ENCODE results near the gene CCDC6.

Gene CCDC6

DNA sequence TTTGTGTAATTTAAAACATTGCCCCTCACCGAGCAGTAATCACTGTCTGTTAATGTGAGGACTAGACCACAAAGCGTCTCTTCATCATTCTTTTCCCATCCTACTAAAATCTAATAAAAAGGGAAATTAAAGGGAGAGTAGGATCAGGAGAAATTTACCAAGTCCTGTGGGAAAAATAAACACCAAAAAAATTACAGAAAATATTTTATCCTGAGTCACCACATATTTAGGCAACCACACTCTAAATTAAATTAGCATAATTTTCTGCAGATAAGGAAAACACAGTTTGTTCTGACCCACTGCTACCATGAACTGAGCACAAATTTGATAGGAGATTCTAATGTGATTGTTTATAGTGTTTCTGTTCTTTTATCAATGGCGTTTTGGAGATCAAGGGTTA is 49.3 kb downstream of the CCDC6 start:
- DNase-seq (ENCODE audit: insufficient read length, low spot score) (no peak), FAIRE-seq (no peak)

DNA sequence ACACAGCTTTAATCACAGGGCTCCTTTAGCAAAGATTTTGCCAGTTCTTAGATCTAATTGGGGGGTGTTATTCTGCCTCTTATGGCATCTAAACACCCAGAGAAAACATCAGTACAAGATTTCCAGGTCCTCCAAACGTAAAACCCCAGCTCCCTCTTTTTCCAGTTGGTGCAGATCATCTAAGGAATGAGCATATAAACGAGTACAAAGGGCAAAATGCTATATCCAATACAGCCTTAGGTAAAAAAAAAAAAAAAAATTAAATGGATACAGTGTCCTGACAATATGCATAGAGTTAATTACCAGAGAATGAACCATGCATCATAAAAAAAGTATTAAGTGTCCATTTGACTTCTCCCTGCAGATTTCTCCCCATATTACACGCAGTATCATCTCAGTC is 50.3 kb downstream of the CCDC6 start:
- FAIRE-seq (no peak), DNase-seq (ENCODE audit: insufficient read length, low spot score) (no peak)

DNA sequence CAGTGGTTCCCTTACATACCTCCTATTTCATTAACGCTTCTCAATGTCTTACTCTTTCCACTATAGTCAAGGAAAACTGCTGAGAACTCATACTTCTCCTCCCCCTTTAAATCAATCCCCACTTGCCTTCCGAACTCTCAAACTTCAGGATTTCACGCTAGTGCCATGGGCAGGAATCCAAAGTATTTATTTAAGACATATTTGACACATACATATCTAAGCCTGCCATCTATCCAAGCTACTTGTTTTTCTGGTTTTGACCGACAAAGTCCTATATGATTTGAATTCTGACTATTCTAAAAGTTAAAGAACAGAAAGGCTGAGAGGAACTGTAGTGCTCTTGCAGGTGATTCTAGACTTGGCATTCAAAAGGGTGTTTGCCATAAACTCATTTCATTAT is 51.8 kb downstream of the CCDC6 start:
- DNase-seq (ENCODE audit: insufficient read length, low spot score) (no peak), FAIRE-seq (no peak)

DNA sequence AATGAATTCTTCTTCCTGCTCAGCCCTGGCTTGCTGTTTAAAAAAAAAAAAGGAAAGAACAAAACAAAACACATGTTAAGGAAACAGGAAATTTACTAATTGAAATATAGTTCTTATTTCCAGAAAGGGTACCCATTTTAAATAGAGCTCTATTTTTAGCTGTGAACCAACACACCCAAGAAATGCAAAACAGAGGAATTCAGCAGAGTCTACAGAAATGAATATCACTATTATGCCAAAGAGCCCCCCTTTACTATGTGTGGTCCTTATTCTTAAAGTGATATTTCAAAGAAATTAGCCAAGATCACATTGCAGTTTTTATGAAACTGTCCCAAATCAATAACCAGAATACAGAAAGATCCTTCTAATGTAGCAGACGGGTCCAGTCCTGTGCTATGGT is 53.7 kb downstream of the CCDC6 start:
- DNase-seq (ENCODE audit: insufficient read length, low spot score) (no peak), FAIRE-seq (peak; percentile 23)

DNA sequence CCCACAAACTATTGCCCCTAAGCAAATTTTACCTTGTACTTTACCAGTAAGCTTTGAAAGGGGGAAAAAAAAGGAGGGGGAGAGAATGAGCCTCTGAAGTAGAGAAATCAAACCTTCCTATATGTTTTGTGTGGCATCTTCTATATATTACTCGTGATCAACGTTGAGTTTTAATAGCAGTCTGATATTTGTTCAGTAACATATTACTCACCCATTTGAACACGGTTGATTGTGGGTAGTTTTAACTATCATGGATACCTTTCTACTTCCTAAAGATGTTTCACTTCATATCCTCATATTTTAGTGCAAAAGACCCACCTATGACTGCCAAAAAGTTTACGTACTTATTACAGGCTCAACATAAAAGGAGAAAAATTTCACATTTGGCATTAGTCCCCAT is 54.5 kb downstream of the CCDC6 start:
- FAIRE-seq (no peak), DNase-seq (ENCODE audit: insufficient read length, low spot score) (no peak)

DNA sequence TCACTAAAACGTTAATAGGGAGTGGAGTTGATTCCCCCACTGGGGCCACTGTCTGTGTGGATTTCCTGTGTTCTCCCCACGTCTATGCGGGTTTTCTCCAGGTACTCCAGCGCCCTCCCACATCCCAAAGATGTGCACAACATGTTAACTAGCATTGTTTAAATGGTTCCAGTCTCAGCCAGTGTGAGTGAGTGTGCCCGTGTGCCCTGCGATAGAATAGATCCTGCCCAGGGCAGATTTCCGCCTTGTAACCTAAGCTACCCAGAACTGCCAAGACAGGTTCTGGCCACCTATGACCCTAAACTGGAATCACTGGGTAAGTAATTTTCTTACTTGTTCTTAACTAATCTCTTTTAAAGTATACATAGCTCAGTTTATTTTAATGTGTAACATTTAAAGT is 58.5 kb downstream of the CCDC6 start:
- no peak for FAIRE-seq

DNA sequence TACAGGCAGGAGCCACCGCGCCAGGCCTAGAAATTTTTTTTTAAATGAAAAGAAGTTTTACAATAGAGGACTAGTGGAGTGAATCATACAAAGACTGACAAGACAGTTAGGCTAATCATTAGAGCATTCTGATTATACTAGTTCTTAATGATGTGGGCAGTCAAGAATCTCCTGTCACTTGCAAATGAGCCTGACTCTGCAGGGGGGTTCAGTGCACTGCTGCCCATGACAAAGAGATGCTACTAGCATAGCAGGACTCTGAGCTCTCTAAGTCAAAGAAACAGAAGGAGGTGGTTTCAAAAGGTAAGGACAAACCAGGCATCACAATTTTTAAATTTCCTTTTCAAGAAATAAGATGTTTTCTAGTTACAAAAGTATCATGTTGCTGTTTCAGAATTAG is 59.0 kb downstream of the CCDC6 start:
- DNase-seq (ENCODE audit: insufficient read length, low spot score): no peak
- no peak for FAIRE-seq

More for the DNA sequence above, 58.5 kb downstream of the CCDC6 start:
- no peak for DNase-seq (ENCODE audit: insufficient read length, low spot score)

DNA sequence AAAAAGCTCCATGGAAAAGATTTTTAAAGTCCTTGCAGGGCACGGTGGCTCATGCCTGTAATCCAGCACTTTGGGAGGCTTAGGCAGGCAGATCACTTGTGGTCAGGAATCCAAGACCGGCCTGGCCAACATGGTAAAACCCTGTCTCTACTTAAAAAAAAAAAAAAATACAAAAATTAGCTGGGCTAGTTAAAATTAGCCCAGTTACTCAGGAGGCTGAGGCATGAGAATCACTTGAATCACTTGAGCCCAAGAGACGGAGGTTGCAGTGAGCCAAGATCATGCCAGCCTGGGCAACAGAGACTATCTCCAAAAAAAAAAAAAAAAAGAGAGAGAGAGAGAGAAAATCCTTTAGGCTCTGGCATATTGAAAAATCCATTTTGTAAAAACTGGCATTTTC is 61.9 kb downstream of the CCDC6 start:
- no peak for FAIRE-seq
- no peak for DNase-seq (ENCODE audit: insufficient read length, low spot score)

DNA sequence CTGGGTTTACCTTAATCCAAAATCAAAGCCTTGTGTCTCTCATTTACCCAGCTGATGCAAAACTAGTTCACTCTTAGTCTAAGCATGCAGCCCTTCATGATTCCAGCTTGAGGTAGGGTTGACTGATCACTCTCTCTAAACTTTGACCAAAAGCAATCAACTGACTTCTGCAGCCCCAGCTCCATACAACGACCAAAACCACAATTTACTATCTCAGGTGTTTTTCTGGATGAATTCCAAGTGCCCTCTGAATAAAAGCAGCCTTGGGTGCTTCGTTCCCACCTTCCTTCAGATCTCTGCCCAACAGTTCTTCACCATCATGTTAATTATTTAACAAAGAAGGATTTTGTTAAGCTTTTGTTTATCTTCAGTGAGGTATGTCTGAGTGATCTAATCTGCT is 62.6 kb downstream of the CCDC6 start:
- FAIRE-seq: peak; percentile 70
- DNase-seq (ENCODE audit: insufficient read length, low spot score): no peak

DNA sequence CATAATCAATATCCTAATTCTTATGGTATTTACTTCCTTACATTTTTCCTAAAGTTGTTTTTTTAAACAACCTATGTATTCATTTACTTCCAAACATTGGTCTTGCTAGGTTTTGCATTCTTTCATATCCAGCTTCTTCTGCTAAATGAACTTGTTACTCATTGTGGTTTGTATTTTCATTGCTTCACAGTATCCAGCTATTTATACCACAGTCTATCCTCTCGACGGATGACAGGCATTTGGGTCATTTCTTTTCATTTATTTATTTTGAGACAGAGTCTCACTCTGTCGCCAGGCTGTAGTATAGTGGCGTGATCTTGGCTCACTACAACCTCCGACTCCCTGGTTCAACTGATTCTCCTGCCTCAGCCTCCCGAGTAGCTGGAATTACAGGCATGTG is 66.8 kb downstream of the CCDC6 start:
- FAIRE-seq (no peak), DNase-seq (ENCODE audit: insufficient read length, low spot score) (no peak)

DNA sequence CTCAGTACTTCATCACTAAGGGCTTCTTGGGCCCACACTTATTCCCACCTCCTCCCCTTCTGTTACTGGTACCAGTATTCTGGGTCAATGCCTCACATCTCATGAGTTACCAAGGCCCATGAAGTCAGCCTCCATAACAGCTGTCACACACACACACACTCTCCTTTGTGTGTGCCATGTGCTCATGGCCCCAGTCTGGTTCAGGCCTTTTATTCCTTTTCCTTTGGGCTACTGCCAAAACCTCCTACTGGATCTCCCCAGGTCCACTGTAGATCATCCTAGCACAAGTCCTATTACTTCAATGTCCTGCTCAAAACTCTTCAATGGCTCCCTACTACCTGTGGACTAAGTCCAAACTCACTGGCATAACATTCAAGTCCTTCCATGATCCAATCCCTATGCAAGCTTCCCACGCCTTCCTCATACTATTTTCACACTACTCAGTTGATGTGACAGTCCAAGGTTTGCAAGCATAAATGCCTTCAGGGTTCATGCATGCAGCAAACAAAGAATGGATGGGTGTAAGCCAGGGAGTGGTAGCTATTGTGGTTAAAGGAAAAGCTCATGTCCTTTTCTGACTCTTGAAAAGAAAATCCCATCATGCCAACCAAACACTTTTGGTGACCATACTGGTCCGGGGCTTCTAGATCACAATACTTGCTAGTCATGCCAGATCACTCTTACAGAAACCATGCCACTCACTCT is 68.1 kb downstream of the CCDC6 start:
- FAIRE-seq (no peak), DNase-seq (ENCODE audit: insufficient read length, low spot score) (no peak)

DNA sequence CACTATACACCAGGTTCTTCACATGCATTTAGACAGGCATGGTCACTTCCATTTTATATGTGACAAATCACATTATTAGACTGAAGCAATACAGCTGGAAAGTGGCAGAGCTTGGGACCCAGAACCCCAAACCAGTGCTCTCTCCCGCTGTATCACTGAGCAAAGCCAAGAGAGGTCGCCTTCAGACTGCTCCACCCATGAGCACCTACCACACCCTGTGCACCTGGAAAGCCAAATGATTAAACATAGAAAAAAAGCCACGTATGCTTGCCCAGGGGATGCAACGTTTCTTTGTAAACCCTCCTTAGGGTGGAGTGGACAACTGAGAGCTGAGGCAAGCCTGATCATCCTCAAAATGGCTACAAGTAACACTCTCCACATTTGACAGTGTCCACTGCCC is 72.5 kb downstream of the CCDC6 start:
- FAIRE-seq (peak; percentile 14), DNase-seq (ENCODE audit: insufficient read length, low spot score) (no peak)

DNA sequence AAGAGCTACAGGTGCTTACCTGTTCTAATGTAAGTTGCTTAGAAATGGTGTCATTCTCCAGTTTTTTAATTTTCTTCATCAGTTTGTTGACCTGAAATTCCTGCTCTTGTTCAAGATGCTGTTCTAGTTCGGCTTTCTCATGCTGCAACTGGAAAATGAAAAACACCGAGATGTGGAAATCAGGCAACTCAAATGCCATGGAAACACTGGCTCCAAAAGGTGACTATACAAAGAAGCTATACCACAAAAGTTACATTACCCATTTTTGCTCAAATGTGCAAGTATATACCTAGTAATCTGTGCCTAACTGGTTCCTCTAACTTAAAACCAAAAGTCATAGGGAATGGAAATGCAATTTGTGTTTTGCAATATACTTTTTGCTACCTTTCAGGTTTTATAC is 73.8 kb downstream of the CCDC6 start:
- FAIRE-seq (peak; percentile 14), DNase-seq (ENCODE audit: insufficient read length, low spot score) (no peak)

DNA sequence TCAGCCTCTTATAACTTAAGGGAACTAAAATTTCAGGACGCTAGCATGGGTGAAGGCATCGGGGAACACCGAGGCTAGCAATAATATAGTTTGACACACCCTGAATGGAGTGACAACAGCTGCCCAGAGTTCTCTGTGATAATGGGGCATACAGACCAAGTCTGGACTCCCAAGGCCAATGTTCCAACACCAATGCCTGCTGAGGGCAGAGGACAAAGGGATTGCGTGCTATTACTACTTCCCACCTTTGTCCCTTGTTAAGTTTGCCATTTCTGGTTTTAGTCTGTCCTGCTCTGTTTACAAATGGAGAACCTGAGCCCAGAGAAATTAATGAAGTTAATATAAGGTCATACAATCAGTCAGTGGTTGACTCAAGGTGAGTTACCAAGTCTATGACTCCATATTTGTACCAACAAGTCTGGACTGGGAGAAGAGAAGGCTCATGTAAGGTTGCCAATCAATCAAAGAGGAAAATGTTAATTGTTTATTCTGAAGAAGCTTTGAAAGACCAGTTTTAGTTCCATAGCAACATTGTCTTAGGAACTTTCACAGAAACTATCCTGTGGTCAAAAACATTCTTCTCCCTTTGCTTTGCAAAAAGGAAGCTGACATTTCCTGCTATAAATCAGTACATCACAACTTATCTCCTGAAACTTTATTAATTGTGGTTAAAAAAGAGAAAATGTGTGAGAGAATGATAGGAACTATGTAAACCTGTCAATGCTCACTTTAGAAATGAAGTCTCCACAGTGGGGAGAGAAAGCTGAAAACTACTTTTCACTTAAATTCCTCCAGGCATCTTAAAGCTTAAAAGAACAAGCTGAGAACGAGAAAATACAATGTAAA is 74.5 kb downstream of the CCDC6 start:
- FAIRE-seq: peak; percentile 4
- no peak for DNase-seq (ENCODE audit: insufficient read length, low spot score)

DNA sequence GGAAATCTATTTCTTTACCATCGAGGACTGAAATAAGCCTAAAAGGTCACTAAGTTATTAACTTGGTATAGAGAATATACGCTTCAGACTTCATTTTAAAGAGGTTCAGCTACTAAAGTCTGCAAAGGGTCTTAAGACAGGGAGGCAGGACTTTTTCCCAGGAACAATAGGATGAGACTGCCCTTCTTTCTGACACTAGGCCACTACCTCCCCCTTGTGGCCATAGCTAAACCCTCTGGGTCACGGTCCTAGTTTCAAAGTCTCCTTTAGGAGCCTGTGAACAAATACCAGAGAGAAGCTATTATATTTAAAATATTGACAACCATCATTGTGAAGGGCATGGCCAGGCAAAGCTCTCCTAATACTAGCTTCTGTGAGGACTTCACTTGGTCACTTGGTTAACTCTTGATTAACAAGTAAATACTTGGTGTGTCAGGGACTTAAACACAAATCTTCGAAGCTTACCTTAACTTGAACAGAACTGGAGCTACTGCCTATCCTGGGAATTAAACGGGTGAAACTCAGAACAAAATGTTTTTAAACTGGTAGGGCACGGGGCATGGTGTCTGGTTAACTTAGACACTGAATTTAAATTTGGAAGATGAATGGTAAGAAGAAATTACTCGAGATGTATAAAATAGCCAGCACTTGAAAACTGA is 75.6 kb downstream of the CCDC6 start:
- peak; percentile 72 for FAIRE-seq
- no peak for DNase-seq (ENCODE audit: insufficient read length, low spot score)

DNA sequence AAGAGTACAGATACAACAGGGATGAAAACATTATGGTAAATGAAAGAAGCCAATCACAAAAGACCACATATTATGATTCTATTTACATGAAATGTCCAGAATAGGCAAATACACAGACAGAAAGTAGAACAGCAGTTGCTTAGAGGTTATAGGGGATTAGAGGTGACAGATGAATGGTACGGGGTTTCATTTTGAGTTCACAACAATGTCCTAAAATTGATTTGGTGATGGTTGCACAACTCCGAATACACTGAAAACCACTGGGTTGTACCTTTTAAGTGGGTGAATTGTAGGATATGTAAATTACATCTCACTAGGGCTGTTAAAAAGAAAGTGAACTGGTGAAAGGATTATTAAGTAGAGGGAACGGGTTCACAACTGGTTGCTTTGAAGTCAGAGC is 76.8 kb downstream of the CCDC6 start:
- FAIRE-seq (peak; percentile 49), DNase-seq (ENCODE audit: insufficient read length, low spot score) (no peak)

DNA sequence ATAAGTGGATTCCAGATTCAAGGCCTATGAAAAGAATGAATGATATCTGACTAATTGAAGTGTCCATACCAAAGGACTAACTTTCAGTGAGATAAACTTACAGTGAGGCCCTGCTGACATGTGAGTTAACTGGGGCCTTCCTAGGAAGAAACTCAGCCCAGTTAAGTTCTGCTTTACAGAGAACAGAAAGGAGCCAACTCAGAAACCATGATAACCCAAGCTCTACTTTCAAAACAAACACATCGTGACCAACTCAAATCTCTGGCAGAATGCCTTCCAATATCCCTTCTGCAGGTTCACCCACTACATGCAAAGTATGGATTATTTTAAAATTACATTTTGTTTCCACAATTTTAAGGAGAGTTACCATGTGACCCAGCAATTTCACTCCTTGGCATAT is 77.3 kb downstream of the CCDC6 start:
- no peak for DNase-seq (ENCODE audit: insufficient read length, low spot score)
- peak; percentile 62 for FAIRE-seq

DNA sequence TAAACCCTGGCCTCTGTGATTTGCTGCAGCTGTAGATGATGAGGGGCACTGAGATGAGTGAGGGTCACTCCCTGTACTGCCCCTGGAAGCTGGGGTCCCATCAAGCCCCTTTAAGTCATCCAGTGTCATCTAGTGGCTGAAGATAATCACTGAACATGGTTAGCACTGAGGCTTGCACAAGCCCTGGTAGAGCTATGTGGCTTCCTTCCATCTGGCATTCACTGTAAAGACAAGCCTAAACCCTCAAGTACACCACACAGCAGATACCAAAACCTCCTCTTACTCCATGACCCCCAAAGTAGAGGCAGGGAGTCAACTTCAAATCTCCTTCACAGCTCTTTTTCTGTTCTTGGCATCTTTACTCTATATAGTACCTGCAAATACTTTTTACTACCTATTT is 80.4 kb downstream of the CCDC6 start:
- no peak for FAIRE-seq
- DNase-seq (ENCODE audit: insufficient read length, low spot score): no peak

DNA sequence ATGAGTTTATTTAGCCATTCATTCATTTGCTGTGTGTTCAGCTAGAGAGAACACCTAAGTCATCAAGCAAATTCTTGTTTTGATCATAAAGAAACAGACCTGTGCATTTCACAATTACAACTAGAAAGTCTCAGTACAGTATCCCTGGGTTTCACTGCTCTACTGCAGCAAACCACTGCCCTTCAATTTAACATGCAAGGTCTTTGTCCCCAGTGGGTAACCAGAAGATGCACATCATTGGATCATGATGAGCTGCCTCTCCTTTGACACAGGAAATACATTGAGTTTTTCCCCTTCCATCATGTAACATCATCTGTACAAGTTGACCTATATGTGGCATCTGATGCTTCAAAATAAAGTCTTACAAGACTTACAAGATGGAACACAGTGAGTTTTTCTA is 82.6 kb downstream of the CCDC6 start:
- DNase-seq (ENCODE audit: insufficient read length, low spot score) (no peak), FAIRE-seq (peak; percentile 78)

DNA sequence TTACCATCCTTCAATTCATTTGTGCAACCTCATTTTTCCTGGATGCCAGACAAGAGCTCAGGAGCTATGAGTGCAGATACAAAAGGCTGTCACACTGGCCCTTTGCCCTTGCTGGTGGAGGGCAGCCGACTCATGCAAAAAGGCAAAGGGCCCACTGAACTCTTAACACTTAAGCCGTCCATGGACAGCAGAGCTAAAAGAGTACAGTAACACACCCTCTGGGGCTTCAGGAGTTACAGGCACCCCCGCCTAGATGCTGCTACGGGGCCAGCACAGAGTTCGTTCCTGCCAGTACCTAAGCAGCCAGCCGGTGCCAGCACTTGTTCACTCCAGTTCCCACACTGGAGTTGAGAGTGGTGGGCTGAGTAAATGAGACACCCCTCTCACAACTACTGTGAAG is 83.2 kb downstream of the CCDC6 start:
- FAIRE-seq (no peak), DNase-seq (ENCODE audit: insufficient read length, low spot score) (no peak)

DNA sequence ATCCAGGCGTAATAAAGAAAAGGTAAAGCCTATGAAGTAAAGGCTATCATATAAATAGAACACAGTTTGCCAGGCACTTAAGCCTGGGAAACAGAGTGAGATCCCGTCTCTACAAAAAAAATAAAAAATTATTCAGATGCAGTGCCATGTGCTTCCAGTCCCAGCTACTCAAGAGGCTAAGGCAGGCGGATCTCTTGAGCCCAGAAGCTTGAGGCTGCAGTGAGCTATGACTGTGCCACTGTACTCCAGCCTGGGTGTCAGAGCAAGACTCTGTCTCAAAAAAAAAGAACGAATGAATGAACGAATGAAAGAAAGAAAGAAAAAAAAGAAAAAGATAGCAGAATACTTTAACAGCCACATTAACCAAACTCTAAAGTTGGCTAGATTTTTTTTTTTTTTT is 85.9 kb downstream of the CCDC6 start:
- DNase-seq (ENCODE audit: insufficient read length, low spot score) (no peak), FAIRE-seq (no peak)

DNA sequence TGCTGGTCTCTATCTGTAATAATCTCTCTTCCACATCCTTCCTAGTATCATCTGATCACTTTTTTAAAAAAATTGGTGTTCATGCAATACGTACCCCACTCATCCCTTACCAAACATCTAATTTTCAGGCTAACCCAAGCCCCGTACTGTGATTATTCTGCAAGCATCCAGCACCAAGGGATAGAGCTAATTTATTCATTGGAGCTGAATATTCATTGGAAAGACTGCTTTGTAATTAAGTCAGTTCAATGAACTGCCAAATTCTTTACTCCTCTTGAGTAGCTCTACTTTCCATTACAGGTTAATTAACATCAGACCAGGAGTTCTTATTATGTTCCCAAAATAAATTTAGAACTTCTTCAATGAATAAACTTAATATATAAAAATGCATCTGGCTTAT is 86.7 kb downstream of the CCDC6 start:
- no peak for DNase-seq (ENCODE audit: insufficient read length, low spot score)
- no peak for FAIRE-seq

All from GM19239 (cell line).